Neural crest cell (in vitro differentiated cells): ENCODE data around the gene HOXB4. TPM values are rescaled to one million over a fixed set of nuclear protein-coding genes. Genes with fewer than 3 reads are reported as not detected.

Experiments used
- DNase-seq: peaks from one replicate; pipeline ENCODE4 v3.0.0; 2021; ENCODE audit warnings: low read depth, mixed read lengths, low spot score
- H3K27ac Mint-ChIP-seq: one replicate; pipeline ENCODE4 v1.8.0; 2021; ENCODE audit warnings: mild to moderate bottlenecking, mixed read lengths; ENCODE audit not compliant: unreplicated experiment
- H3K27me3 Mint-ChIP-seq: 2 replicates; pipeline ENCODE4 v1.8.0; 2021; ENCODE audit warnings: low read depth, mild to moderate bottlenecking, mixed read lengths
- H3K36me3 Mint-ChIP-seq: 2 replicates; pipeline ENCODE4 v1.8.0; 2021; ENCODE audit warnings: low read depth, mild to moderate bottlenecking, mixed read lengths
- H3K4me1 Mint-ChIP-seq: 2 replicates; pipeline ENCODE4 v1.8.0; 2021; ENCODE audit warnings: mixed read lengths
- H3K4me3 Mint-ChIP-seq: one replicate; pipeline ENCODE4 v1.8.0; 2021; ENCODE audit warnings: mild to moderate bottlenecking, mixed read lengths
- H3K9me3 Mint-ChIP-seq: 2 replicates; pipeline ENCODE4 v1.8.0; 2021; ENCODE audit warnings: mixed read lengths
- total RNA-seq: library from RNA; stranded (reverse); gene quantifications from 2 replicates; pipeline ENCODE4 v1.2.1, GENCODE V29; 2021
- TF ChIP-seq, protein P1 (sequence below): fragments of 200-600 bp; sonication (generic); conservative IDR thresholded peaks from 2 replicates; pipeline ENCODE4 v1.5.0; 2021; ENCODE audit warnings: antibody characterized with exemption, mild to moderate bottlenecking

HOXB4 gene
- total RNA-seq, 1 donor from 2014 or later, result 5.0 TPM

DNA sequence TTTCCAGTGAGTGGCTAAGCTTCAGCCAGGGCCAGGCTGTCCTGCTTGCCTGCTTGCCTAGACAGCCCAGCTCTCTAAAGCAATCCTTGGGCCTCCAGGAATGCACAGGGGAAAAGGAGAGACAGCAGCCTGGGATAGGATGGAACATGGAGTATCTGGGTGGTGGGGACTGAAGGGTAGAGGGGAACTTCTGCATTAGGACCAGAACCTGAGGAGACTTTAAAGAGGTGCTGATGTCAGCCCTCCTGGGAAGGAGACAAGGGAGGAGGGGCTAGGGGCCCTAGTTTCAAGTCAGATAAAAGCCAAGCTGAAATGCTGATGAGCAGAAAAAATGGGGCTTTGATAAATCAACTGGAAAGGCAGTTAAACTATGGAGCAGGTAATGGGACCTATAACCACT, 30.9 kb upstream of the HOXB4 start:
- H3K27ac Mint-ChIP-seq, result no peak overlapping the region
- peaks cover 20% of the 10 kb centered on the region for H3K36me3 Mint-ChIP-seq
- DNase-seq, result no peak
- TF ChIP-seq, protein P1, sequence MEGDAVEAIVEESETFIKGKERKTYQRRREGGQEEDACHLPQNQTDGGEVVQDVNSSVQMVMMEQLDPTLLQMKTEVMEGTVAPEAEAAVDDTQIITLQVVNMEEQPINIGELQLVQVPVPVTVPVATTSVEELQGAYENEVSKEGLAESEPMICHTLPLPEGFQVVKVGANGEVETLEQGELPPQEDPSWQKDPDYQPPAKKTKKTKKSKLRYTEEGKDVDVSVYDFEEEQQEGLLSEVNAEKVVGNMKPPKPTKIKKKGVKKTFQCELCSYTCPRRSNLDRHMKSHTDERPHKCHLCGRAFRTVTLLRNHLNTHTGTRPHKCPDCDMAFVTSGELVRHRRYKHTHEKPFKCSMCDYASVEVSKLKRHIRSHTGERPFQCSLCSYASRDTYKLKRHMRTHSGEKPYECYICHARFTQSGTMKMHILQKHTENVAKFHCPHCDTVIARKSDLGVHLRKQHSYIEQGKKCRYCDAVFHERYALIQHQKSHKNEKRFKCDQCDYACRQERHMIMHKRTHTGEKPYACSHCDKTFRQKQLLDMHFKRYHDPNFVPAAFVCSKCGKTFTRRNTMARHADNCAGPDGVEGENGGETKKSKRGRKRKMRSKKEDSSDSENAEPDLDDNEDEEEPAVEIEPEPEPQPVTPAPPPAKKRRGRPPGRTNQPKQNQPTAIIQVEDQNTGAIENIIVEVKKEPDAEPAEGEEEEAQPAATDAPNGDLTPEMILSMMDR, result no peak
- no peaks in the 10 kb centered on the region for H3K9me3 Mint-ChIP-seq
- peak overlapping the region; percentile 82 for H3K4me3 Mint-ChIP-seq
- peaks cover 100% of the 10 kb centered on the region for H3K27me3 Mint-ChIP-seq
- H3K4me1 Mint-ChIP-seq, result peaks cover 28% of the 10 kb centered on the region

DNA sequence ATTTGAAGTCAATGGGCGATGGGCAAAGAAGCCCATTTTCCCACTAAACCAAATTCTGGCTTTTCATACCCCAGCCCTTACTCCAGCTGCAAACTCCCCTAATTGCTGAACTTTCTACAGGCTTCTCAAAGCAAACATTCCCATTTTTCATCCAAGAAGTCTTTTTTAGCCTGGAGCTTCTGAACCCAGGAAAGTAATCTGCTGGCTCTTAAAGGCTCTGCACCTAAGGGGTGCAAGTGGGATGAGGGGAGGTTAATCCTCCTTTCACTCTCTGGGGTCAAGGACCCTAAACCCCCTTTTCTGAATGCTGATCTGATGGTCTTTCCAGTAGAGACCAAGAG, 30.3 kb upstream of the HOXB4 start:
- Mint-ChIP-seq H3K27me3 (peaks cover 100% of the 10 kb centered on the region), H3K27ac (no peak overlapping the region), H3K4me3 (peak overlapping the region; percentile 82), H3K9me3 (no peaks in the 10 kb centered on the region), H3K4me1 (peaks cover 28% of the 10 kb centered on the region), H3K36me3 (peaks cover 17% of the 10 kb centered on the region)
- TF ChIP-seq, protein P1, result no peak
- DNase-seq, result no peak

DNA sequence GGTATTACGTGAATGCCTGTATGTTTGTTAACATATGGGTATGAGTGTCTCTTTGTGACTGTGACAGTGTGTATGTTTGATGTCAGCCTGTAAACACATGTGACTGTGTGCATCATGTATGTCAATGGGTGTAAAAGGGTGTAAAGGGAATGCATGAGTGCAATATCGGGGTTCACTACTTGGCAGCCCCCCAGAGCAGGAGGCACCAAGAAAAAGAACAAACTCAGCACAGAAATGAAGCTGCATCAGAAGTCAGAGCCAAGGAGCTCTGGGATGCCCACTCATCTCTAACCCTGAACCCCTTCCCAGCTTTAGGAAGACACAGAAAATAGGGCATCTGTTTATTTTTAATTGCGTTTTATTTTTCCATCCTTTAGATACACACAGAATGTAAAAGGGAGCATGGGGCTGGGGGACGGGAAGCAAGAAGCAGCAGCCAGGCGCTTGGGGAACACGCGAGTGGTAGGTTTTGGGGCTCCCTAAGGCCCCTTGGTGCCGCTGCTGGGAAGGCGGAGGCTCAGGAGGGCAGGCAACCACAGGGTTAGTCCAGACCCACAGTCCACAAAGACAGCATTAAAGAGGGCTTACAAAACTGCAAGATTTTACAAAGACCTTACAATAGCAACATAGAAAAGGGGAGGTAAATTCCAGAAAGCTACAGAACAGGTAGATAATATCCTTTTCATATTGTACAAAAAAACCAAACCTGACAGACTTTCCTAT, 28.9 kb upstream of the HOXB4 start:
- peak overlapping the region; percentile 73 for H3K27ac Mint-ChIP-seq
- H3K4me3 Mint-ChIP-seq, result peak overlapping the region; percentile 81
- no peak for DNase-seq
- H3K36me3 Mint-ChIP-seq, result peaks cover 10% of the 10 kb centered on the region
- peaks cover 18% of the 10 kb centered on the region for H3K4me1 Mint-ChIP-seq
- no peaks in the 10 kb centered on the region for H3K9me3 Mint-ChIP-seq
- TF ChIP-seq, protein P1, result no peak
- peaks cover 100% of the 10 kb centered on the region for H3K27me3 Mint-ChIP-seq

DNA sequence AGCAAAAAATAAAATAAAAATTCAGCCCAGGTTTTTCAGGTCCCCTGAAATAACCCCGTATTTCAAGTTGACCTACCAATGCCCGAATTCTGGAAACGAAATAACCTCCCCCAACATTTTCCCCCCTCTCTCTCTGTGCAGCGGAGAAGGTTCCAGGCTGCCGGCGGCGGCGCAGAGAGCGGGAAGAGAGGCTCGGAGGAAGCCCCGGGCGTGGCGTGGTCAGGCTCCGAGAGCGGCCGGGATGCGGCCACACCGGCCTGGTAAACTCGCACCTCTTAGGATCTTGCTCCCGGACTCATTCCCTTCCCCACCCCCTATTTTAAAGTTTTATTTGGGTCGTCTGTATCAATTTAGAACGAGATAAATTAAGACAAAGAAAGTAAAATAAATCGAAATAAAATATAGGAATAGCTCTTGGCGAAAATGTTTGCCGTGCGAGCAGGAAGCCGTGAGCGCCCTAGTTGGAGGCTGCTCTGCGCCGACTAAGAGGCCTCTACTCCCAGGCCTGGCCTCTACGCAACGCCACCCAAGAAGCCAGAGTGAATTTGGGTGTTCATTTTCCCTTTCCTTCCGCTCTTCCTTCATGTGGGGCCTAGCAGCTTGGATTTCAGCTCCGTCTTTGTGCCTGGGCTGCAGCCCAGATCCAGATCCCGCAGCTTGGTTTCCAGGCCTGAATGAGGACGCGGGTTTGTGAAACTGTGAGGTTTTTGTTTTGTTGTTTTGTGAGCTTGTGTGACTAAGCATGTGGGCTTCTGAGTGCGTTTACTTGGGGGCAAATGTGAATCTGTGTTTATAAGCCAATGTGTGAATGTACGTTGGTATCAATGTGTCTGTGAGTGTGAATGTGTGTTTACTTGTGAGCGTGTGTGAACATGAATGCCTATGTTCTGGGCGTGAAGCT, 28.1 kb upstream of the HOXB4 start:
- no peak for DNase-seq
- H3K36me3 Mint-ChIP-seq, result peaks cover 10% of the 10 kb centered on the region
- TF ChIP-seq, protein P1, result no peak
- peak overlapping the region; percentile 81 for H3K4me3 Mint-ChIP-seq
- no peaks in the 10 kb centered on the region for H3K9me3 Mint-ChIP-seq
- H3K27me3 Mint-ChIP-seq, result peaks cover 100% of the 10 kb centered on the region
- H3K27ac Mint-ChIP-seq, result peak overlapping the region; percentile 73
- peaks cover 18% of the 10 kb centered on the region for H3K4me1 Mint-ChIP-seq

DNA sequence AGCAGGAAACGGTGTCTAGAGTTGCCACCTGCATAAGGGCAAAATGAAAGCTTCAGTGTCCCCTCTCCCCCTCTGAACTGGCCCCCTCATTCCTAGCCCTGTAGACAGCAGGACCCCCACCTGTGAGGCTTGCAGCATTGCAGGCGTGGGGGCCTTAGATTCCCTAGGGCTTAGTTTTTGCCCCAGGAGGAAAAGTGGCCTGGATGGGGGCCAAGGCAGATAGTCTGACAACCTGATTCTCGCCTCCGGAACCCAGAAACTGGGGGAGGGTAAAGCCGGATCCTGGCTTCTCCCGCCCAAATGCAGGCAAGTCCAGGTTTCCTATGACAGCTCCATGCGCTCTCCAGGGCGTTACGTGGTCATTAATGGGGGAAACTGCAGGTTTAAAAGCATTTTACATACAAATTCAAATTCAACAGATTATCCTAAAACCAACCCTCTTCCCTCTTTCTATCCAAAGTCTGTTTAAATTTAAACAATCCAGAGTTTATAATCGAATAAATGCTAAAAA, 27.3 kb upstream of the HOXB4 start:
- H3K27ac Mint-ChIP-seq, result no peak overlapping the region

More for the DNA sequence above, 27.3 kb upstream of the HOXB4 start:
- Mint-ChIP-seq H3K36me3 (peaks cover 10% of the 10 kb centered on the region), H3K4me3 (peak overlapping the region; percentile 81), H3K27me3 (peaks cover 100% of the 10 kb centered on the region), H3K4me1 (peaks cover 12% of the 10 kb centered on the region), H3K9me3 (no peaks in the 10 kb centered on the region)
- TF ChIP-seq, protein P1, result no peak
- no peak for DNase-seq
